Measurements from ENCODE around the gene ZNF503. TPM values are rescaled to one million over a fixed set of nuclear protein-coding genes. Genes with fewer than 3 reads are reported as not detected.

The ZNF503 gene
- total and polyA plus RNA-seq, 2 of the 8 experiments (the other 6 are each of a cell fraction or from before 2014, with no cell fraction given) = 0.03 to 0.13 TPM

DNA sequence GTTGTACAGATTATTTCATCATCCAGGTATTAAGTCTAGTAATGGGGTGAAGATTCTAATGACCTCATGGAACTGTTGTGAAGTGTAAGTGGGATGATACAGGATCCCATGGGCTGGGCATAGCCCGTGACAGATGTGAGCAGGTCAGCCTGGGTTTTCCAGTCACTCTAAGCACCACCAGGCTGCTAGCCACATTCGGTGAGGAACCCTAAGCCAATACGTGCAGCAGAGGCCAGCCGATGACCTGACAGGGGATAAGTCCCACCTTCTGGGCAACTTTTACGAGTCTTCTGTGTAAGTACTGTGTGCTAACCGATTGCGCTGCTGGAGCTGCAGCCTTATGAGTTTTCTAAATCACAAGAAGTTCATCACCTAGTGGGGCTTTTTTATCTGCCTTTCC lies 7.3 kb downstream of the ZNF503 start:
- Histone ChIP-seq H4K8ac (ENCODE audit: extremely low read depth, insufficient read depth, low read length) (no peak overlapping the region), H4K5ac (ENCODE audit: insufficient read length, low read depth, low read length) (no peak overlapping the region), H3K14ac (ENCODE audit: insufficient read length) (no peak overlapping the region), H3K79me2 (ENCODE audit: control insufficient read depth in 1 of 2, insufficient read depth in 2 of 2, low read length in 2 of 2) (no peaks in the 10 kb centered on the region), H2BK20ac (ENCODE audit: low read length) (no peak overlapping the region), H3K4me2 (ENCODE audit: insufficient read depth in 1 of 2, low read depth in 2 of 2, low read length in 2 of 2) (no peak overlapping the region), H3K36me3 (ENCODE audit: control insufficient read depth in 2 of 4, insufficient read depth in 4 of 4, low read length in 3 of 4) (peaks cover 0 to 5% (median 0%) of the 10 kb centered on the region in 4 experiments; a peak in 1 of 8 replicates), H3K9me3 (ENCODE audit: insufficient read depth in 2 of 2, low read depth in 1 of 2, low read length in 1 of 2) (no peaks in the 10 kb centered on the region), H3K27me3 (replicated peaks in 1 of 4; ENCODE audit: control insufficient read depth in 3 of 4, extremely low read depth in 1 of 4, insufficient read depth in 3 of 4, low read length in 3 of 4) (peaks cover 52 to 83% (median 64%) of the 10 kb centered on the region in 4 experiments), H3K27ac (ENCODE audit: low read depth, low read length) (no peak overlapping the region), H3K23ac (ENCODE audit: insufficient read length) (no peak overlapping the region), H3K23me2 (ENCODE audit: low read depth, low read length) (peaks cover 18% of the 10 kb centered on the region; the same call in 1 of the 2 replicates), H2BK15ac (ENCODE audit: low read length) (no peak overlapping the region), H3K79me1 (ENCODE audit: low read depth, low read length) (no peaks in the 10 kb centered on the region), H2BK5ac (ENCODE audit: low read depth, low read length) (no peak overlapping the region), H3K56ac (replicated peaks; ENCODE audit: insufficient read length, low read depth, low read length) (no peak overlapping the region), H3K4me1 (replicated peaks in 1 of 4; ENCODE audit: control insufficient read depth in 3 of 4, insufficient read depth in 4 of 4, low read length in 3 of 4) (peaks cover 0 to 28% (median 10%) of the 10 kb centered on the region in 4 experiments; a peak in 6 of 7 replicates), H3K18ac (ENCODE audit: extremely low read depth, low read length) (no peak overlapping the region), H3K9ac (replicated peaks in 1 of 4; ENCODE audit: extremely low read depth in 1 of 4, low read depth in 3 of 4, low read length in 3 of 4) (no peak overlapping the region), H4K20me1 (replicated peaks in 1 of 2; ENCODE audit: control insufficient read depth in 1 of 2, insufficient read depth in 2 of 2, low read length in 2 of 2) (peaks cover 3 to 11% of the 10 kb centered on the region in 2 experiments), H2BK120ac (replicated peaks; ENCODE audit: low read depth, low read length) (no peak overlapping the region), H2BK12ac (ENCODE audit: low read depth, low read length) (no peak overlapping the region), H4K91ac (replicated peaks; ENCODE audit: insufficient read length, low read length) (no peak overlapping the region), H2AFZ (ENCODE audit: low read length) (no peak overlapping the region), H3K4ac (replicated peaks; ENCODE audit: insufficient read length, low read depth, low read length) (no peak overlapping the region), H2AK5ac (ENCODE audit: low read depth, low read length) (no peak overlapping the region), H3K4me3 (ENCODE audit: extremely low read depth in 1 of 4, insufficient read depth in 2 of 4, low read depth in 3 of 4, low read length in 4 of 4) (no peak overlapping the region)
- TF ChIP-seq KDM4A (IDR thresholded peaks at IDR 0.05; ENCODE audit: low read depth, low read length, severe bottlenecking) (no peak), KDM5A (IDR thresholded peaks at IDR 0.05; ENCODE audit: low read length) (no peak), SIRT6 (IDR thresholded peaks at IDR 0.05; ENCODE audit: low read length) (no peak), SP1 (IDR thresholded peaks at IDR 0.05; ENCODE audit: low read depth, low read length) (no peak), CBX8 (IDR thresholded peaks at IDR 0.05; ENCODE audit: borderline replicate concordance, low read depth, low read length) (no peak), RBBP5 (IDR thresholded peaks at IDR 0.05; ENCODE audit: borderline replicate concordance, low read depth, low read length) (no peak), RAD21 (IDR thresholded peaks at IDR 0.05 in 1 of 2, conservative IDR thresholded peaks at IDR 0.05 in 1 of 2; ENCODE audit: low read depth in 2 of 2, low read length in 2 of 2) (no peak)
- FAIRE-seq (no peak), DNase-seq (ENCODE audit: low read depth in 1 of 2, low spot score in 2 of 2) (no peak)
- POLR2A ChIA-PET (ENCODE audit: partially characterized antibody) = no interaction called here
- 84% methylated on average over 7 of the region's 7 CpGs; no CpG with 5 or more reads in 1 of the 2 experiments for WGBS, 2 experiments (ENCODE audit: extremely low coverage in 1 of 2, insufficient coverage in 1 of 2, insufficient read length in 1 of 2, insufficient replicate concordance in 2 of 2, low coverage in 1 of 2, low lambda C conversion rate in 2 of 2, missing lambda C conversion rate in 1 of 2)
- CTCF ChIA-PET (ENCODE audit: partially characterized antibody) = interaction anchor here (0.7 to 4.6 kb wide), 9 partner anchors 9 to 291 kb away, joined by 3 to 25 read pairs (median 4); no protein-coding TSS in a partner anchor
